HepG2 (cell line): ENCODE measurements around the gene CPNE1. TPM values are rescaled to one million over a fixed set of nuclear protein-coding genes. Genes with fewer than 3 reads are reported as not detected.

Experiments used
- ARNTL ChIP-seq: sonication (generic); formaldehyde crosslinking; IDR thresholded peaks from 2 replicates; pipeline ENCODE4 v1.4.0; 2020; ENCODE audit warnings: mild to moderate bottlenecking, missing genetic modification reagents
- CEBPG ChIP-seq: IDR thresholded peaks from 2 replicates; pipeline ENCODE4 v1.6.1; 2016
- FOXA1 ChIP-seq, 2 experiments: fragments of 450-650 bp in 1 of 2; sonication (generic) in 1 of 2; formaldehyde crosslinking in 1 of 2; IDR thresholded peaks; 2 replicates each; pipeline versions ENCODE4 v1.4.0 to v1.6.1; 2016 to 2020; ENCODE audit warnings: missing genetic modification reagents in 1 of 2
- HNRNPH1 ChIP-seq: fragments of 200-400 bp; formaldehyde crosslinking; optimal IDR thresholded peaks from 2 replicates; pipeline ENCODE3; 2017; ENCODE audit warnings: mild to moderate bottlenecking, low read depth, low read length
- KMT2B ChIP-seq: IDR thresholded peaks from 2 replicates; pipeline ENCODE4 v1.6.1; 2016; ENCODE audit warnings: missing genetic modification reagents, missing compliant biosample characterization
- MED1 ChIP-seq: sonication (generic); formaldehyde crosslinking; IDR thresholded peaks from 2 replicates; pipeline ENCODE4 v1.4.0; 2020; ENCODE audit warnings: missing genetic modification reagents
- TFE3 ChIP-seq: IDR thresholded peaks from 2 replicates; pipeline ENCODE4 v1.6.1; 2016
- WIZ ChIP-seq: sonication (generic); formaldehyde crosslinking; IDR thresholded peaks from 2 replicates; pipeline ENCODE4 v1.5.1; 2020; ENCODE audit warnings: mild to moderate bottlenecking, missing genetic modification reagents
- ZBTB38 ChIP-seq: sonication (generic); formaldehyde crosslinking; IDR thresholded peaks from 2 replicates; pipeline ENCODE4 v1.5.1; 2020; ENCODE audit warnings: mild to moderate bottlenecking, missing genetic modification reagents
- ZBTB42 ChIP-seq: sonication (generic); formaldehyde crosslinking; IDR thresholded peaks from 2 replicates; pipeline ENCODE4 v1.5.0; 2020; ENCODE audit warnings: mild to moderate bottlenecking, missing genetic modification reagents
- ZBTB7B ChIP-seq: sonication (generic); formaldehyde crosslinking; IDR thresholded peaks from 2 replicates; pipeline ENCODE4 v1.4.0; 2020; ENCODE audit warnings: missing genetic modification reagents
- ZFP36L1 ChIP-seq: sonication (generic); formaldehyde crosslinking; IDR thresholded peaks from 2 replicates; pipeline ENCODE4 v1.8.0; 2022; ENCODE audit warnings: mild to moderate bottlenecking, missing genetic modification reagents, moderate library complexity
- ZNF142 ChIP-seq: sonication (generic); formaldehyde crosslinking; IDR thresholded peaks from 2 replicates; pipeline ENCODE4 v1.4.0; 2020; ENCODE audit warnings: missing genetic modification reagents
- ZNF264 ChIP-seq: sonication (generic); formaldehyde crosslinking; IDR thresholded peaks from 2 replicates; pipeline ENCODE4 v1.4.0; 2020; ENCODE audit warnings: missing genetic modification reagents
- ZNF350 ChIP-seq: sonication (generic); formaldehyde crosslinking; IDR thresholded peaks from 2 replicates; pipeline ENCODE4 v1.4.0; 2020; ENCODE audit warnings: mild to moderate bottlenecking, low read depth, missing genetic modification reagents, borderline replicate concordance
- ZNF501 ChIP-seq: sonication (generic); formaldehyde crosslinking; IDR thresholded peaks from 2 replicates; pipeline ENCODE4 v1.5.1; 2020; ENCODE audit warnings: mild to moderate bottlenecking, moderate library complexity, missing genetic modification reagents
- ZNF510 ChIP-seq: sonication (generic); formaldehyde crosslinking; IDR thresholded peaks from 2 replicates; pipeline ENCODE4 v1.4.0; 2020; ENCODE audit warnings: low read depth, mild to moderate bottlenecking, missing genetic modification reagents
- ZNF530 ChIP-seq: sonication (generic); formaldehyde crosslinking; IDR thresholded peaks from 2 replicates; pipeline ENCODE4 v1.5.0; 2020; ENCODE audit warnings: low read depth, mild to moderate bottlenecking, missing genetic modification reagents
- ZNF704 ChIP-seq: sonication (generic); formaldehyde crosslinking; IDR thresholded peaks from 2 replicates; pipeline ENCODE4 v1.8.1; 2023; ENCODE audit warnings: mild to moderate bottlenecking, inconsistent platforms, moderate library complexity, missing genetic modification reagents, borderline replicate concordance
- ZNF780A ChIP-seq: sonication (generic); formaldehyde crosslinking; IDR thresholded peaks from 2 replicates; pipeline ENCODE4 v1.8.0; 2022; ENCODE audit warnings: mild to moderate bottlenecking, missing genetic modification reagents, moderate library complexity
- polyA plus RNA-seq, 8 experiments: library from polyadenylated mRNA; depleted of rRNA in 3 of 8; stranded (reverse) in 7 of 8; unstranded in 1 of 8; fragments of >200 nt; fragmentation: Illumina TruSeq in 4 of 8; extraction: Trizol in 4 of 8; gene quantifications; 2 replicates each; pipeline versions ENCODE4 v1.2.1 to v1.2.3, GENCODE V29; 2011 to 2016; ENCODE audit warnings: low read depth in 4 of 8, missing spikeins in 1 of 8, mixed read lengths in 1 of 8; ENCODE audit not compliant: insufficient read depth in 1 of 8
- total RNA-seq, 5 experiments: library from RNA; depleted of rRNA; stranded (reverse); fragments of >200 nt; fragmentation: Illumina TruSeq; extraction: Trizol; gene quantifications; 2 replicates each; pipeline ENCODE4 v1.2.3, GENCODE V29; 2016; ENCODE audit warnings: low read depth in 1 of 5

Gene CPNE1
- total and polyA plus RNA-seq, 2 of the 13 experiments (the other 11 are each of a cell fraction or from before 2014, with no cell fraction given): 408 to 431 TPM

- TF ChIP-seq ZNF142 (CRISPR knock-in tag): no peak
- no peak for TF ChIP-seq WIZ (CRISPR knock-in tag)
- no peak for TF ChIP-seq ZNF780A (CRISPR knock-in tag)
- 0 out of 2 replicates have a peak, but pooled peaks have one; percentile 45 for TF ChIP-seq ZFP36L1 (CRISPR knock-in tag)
- peak; percentile 53; the same call in 1 of the 2 replicates for TF ChIP-seq ARNTL (CRISPR knock-in tag)
- no peak; the same call in 1 of the 2 replicates for TF ChIP-seq ZBTB38 (CRISPR knock-in tag)
- peak; percentile 94; the same call in 1 of the 2 replicates for TF ChIP-seq ZNF510 (CRISPR knock-in tag)
- no peak for TF ChIP-seq TFE3 (CRISPR knock-in tag)
- no peak for TF ChIP-seq HNRNPH1
- TF ChIP-seq ZNF264 (CRISPR knock-in tag): no peak
- peak; percentile 29; the same call in 1 of the 2 replicates for TF ChIP-seq ZNF530 (CRISPR knock-in tag)
- no peak for TF ChIP-seq ZNF501
- TF ChIP-seq KMT2B (CRISPR knock-in tag): no peak
- no peak for TF ChIP-seq MED1
- no peak for TF ChIP-seq CEBPG (CRISPR knock-in tag)
- TF ChIP-seq ZNF350: no peak
- TF ChIP-seq ZBTB42: no peak
- TF ChIP-seq ZBTB7B (CRISPR knock-in tag): 0 out of 2 replicates have a peak, but pooled peaks have one; percentile 51
- no peak for TF ChIP-seq FOXA1 (IDR thresholded peaks at IDR 0.05)
- no peak for TF ChIP-seq FOXA1 (CRISPR knock-in tag; IDR thresholded peaks at IDR 0.05)
- no peak for TF ChIP-seq ZNF704 (CRISPR knock-in tag)
Observed at GRCh38 chr20:35618263-35619131, 46.2 kb downstream of the CPNE1 start (continued).
